HCT116 (cell line): ENCODE data around the gene TNIK. TPM values are rescaled to one million over a fixed set of nuclear protein-coding genes. Genes with fewer than 3 reads are reported as not detected.

Source experiments
- ATAC-seq: fragments of 200-7000 bp; cut with Tn5 transposase; 2 replicates; pipeline ENCODE4 v1.9.1; 2020; ENCODE audit warnings: mild to moderate bottlenecking, moderate library complexity
- BruUV-seq: library from RNA; stranded (reverse); fragments of 400-500 nt; replicated peaks from 2 replicates; lab custom pipeline; 2021; lab: Mats Ljungman, UMichigan
- CTCF ChIA-PET: fragments of 300-600 bp; sonication (Branson Sonifier 250); formaldehyde crosslinking; loops from one replicate; lab custom pipeline; 2021; ENCODE audit warnings: antibody characterized with exemption; lab: Charles Lee
- POLR2A ChIA-PET: fragments of 300-600, 350-600 bp; sonication (Branson Sonifier 250); formaldehyde crosslinking; loops from one replicate; lab custom pipeline; 2021; ENCODE audit warnings: antibody characterized with exemption; lab: Charles Lee
- RAD21 ChIA-PET, 2 experiments: fragments of 300-600 bp; sonication (Branson Sonifier 250); formaldehyde crosslinking; loops; one replicate each; lab custom pipeline; 2023; ENCODE audit warnings: low total read pairs in 2 of 2; ENCODE audit not compliant: uncharacterized antibody in 2 of 2, unreplicated experiment in 2 of 2, low non-redundant PET in 1 of 2; lab: Charles Lee
- DNase-seq: peaks from one replicate; pipeline ENCODE4 v3.0.0-alpha.2; 2010; ENCODE audit warnings: low read depth, low spot score
- H2AFZ ChIP-seq: fragments of 200-600 bp; shearing (Covaris generic), sonication (generic); 2 replicates; pipeline ENCODE4 v1.6.1; 2017; ENCODE audit warnings: low read depth, mixed run types, mixed read lengths, antibody characterized with exemption, low read length; ENCODE audit not compliant: poor library complexity, severe bottlenecking
- H3K27ac ChIP-seq: 2 replicates; pipeline ENCODE4 v1.5.1; 2012; ENCODE audit warnings: low read depth, low read length
- H3K27me3 ChIP-seq: fragments of 200-600 bp; sonication (generic); 2 replicates; pipeline ENCODE4 v1.6.1; 2016; ENCODE audit warnings: mixed run types, low read length, mixed read lengths; ENCODE audit not compliant: insufficient read depth
- H3K36me3 ChIP-seq, 2 experiments: fragments of 200-500 bp in 1 of 2; fragments of 200-600 bp in 1 of 2; sonication (Bioruptor generic) in 1 of 2; sonication (generic) in 1 of 2; 2 replicates each; pipeline versions ENCODE4 v1.5.1 to v1.6.1; 2014 to 2016; ENCODE audit warnings: low read length in 2 of 2, inconsistent platforms in 1 of 2, mixed read lengths in 1 of 2, mixed run types in 1 of 2; ENCODE audit not compliant: insufficient read depth in 2 of 2, control insufficient read depth in 1 of 2
- H3K4me1 ChIP-seq, 2 experiments: fragments of 200-600 bp in 1 of 2; sonication (generic) in 1 of 2; 2 replicates each; pipeline versions ENCODE4 v1.5.1 to v1.6.1; 2012 to 2017; ENCODE audit warnings: low read length in 2 of 2, inconsistent platforms in 1 of 2, mild to moderate bottlenecking in 1 of 2, mixed read lengths in 1 of 2, mixed run types in 1 of 2, moderate library complexity in 1 of 2; ENCODE audit not compliant: insufficient read depth in 2 of 2, control insufficient read depth in 1 of 2
- H3K4me2 ChIP-seq: fragments of 200-600 bp; sonication (generic); 2 replicates; pipeline ENCODE4 v1.6.1; 2017; ENCODE audit warnings: mixed run types, low read length, mixed read lengths
- H3K4me3 ChIP-seq, 2 experiments: fragments of 200-600 bp in 1 of 2; sonication (generic) in 1 of 2; replicated peaks in 1 of 2; 2 replicates each; pipeline ENCODE4 v1.5.1; 2011 to 2016; ENCODE audit warnings: low read length in 2 of 2, control low read depth in 1 of 2, low read depth in 1 of 2, mild to moderate bottlenecking in 1 of 2, mixed read lengths in 1 of 2, mixed run types in 1 of 2
- H3K79me2 ChIP-seq: fragments of 200-600 bp; sonication (generic); 2 replicates; pipeline ENCODE4 v1.6.1; 2017; ENCODE audit warnings: mild to moderate bottlenecking, mixed run types, low read length, moderate library complexity, mixed read lengths; ENCODE audit not compliant: insufficient read depth
- H3K9ac ChIP-seq: fragments of 200-600 bp; sonication (generic); 2 replicates; pipeline ENCODE4 v1.6.1; 2016; ENCODE audit warnings: low read length, mixed read lengths
- H3K9me2 ChIP-seq: fragments of 200-600 bp; sonication (generic), shearing (Covaris generic); 2 replicates; pipeline ENCODE4 v1.6.1; 2017; ENCODE audit warnings: mixed run types, mild to moderate bottlenecking, moderate library complexity; ENCODE audit not compliant: insufficient read depth
- H3K9me3 ChIP-seq, 2 experiments: fragments of 200-500 bp in 1 of 2; fragments of 200-600 bp in 1 of 2; sonication (Bioruptor generic) in 1 of 2; sonication (generic) in 1 of 2; 2 replicates each; pipeline ENCODE4 v1.6.1; 2014 to 2017; ENCODE audit warnings: low read length in 2 of 2, mixed read lengths in 2 of 2, inconsistent platforms in 1 of 2, low read depth in 1 of 2, mild to moderate bottlenecking in 1 of 2, mixed run types in 1 of 2, moderate library complexity in 1 of 2; ENCODE audit not compliant: control insufficient read depth in 1 of 2, insufficient read depth in 1 of 2
- H4K20me1 ChIP-seq: fragments of 200-600 bp; sonication (generic), shearing (Covaris generic); 2 replicates; pipeline ENCODE4 v1.6.1; 2017; ENCODE audit warnings: mixed run types, mild to moderate bottlenecking, moderate library complexity; ENCODE audit not compliant: insufficient read depth
- CBX3 ChIP-seq: IDR thresholded peaks from 2 replicates; pipeline ENCODE4 v1.6.1; 2012; ENCODE audit warnings: low read depth
- ELF1 ChIP-seq: IDR thresholded peaks from 2 replicates; pipeline ENCODE4 v1.6.1; 2012; ENCODE audit warnings: low read depth, borderline replicate concordance
- EZH2phosphoT487 ChIP-seq: fragments of 200-600 bp; IDR thresholded peaks from 2 replicates; pipeline ENCODE4 v1.6.1; 2018; ENCODE audit warnings: antibody characterized with exemption, borderline replicate concordance
- FOSL1 ChIP-seq: IDR thresholded peaks from 2 replicates; pipeline ENCODE4 v1.6.1; 2012; ENCODE audit warnings: low read depth
- JUND ChIP-seq: IDR thresholded peaks from 2 replicates; pipeline ENCODE4 v1.6.1; 2012
- POLR2A ChIP-seq: IDR thresholded peaks from 2 replicates; pipeline ENCODE4 v1.7.0; 2011; ENCODE audit warnings: borderline replicate concordance; ENCODE audit not compliant: insufficient read depth, insufficient read length; ENCODE audit errors: extremely low read depth
- RAD21 ChIP-seq: IDR thresholded peaks from 2 replicates; pipeline ENCODE4 v1.6.1; 2012; ENCODE audit warnings: low read depth, mild to moderate bottlenecking
- SIN3A ChIP-seq: IDR thresholded peaks from 2 replicates; pipeline ENCODE4 v1.6.1; 2012; ENCODE audit warnings: low read depth
- SRF ChIP-seq: IDR thresholded peaks from 2 replicates; pipeline ENCODE4 v1.6.1; 2012; ENCODE audit warnings: low read depth
- ZNF274 ChIP-seq: fragments of 200-500 bp; sonication (Bioruptor generic); IDR thresholded peaks from 2 replicates; pipeline ENCODE4 v1.6.1; 2014; ENCODE audit warnings: mild to moderate bottlenecking, low read depth, low read length, inconsistent platforms
- intact Hi-C: fragments of 100-400 bp; cut with micrococcal nuclease; formaldehyde crosslinking; loops from 2 replicates; pipeline ENCODE4 v1.10.0; 2022
- total RNA-seq: library from RNA; stranded (reverse); gene quantifications from one replicate; pipeline ENCODE4 v1.2.1, GENCODE V29; 2021; ENCODE audit not compliant: unreplicated experiment
- TF ChIP-seq, protein P1 (sequence below): IDR thresholded peaks from 2 replicates; pipeline ENCODE4 v1.6.1; 2011; ENCODE audit warnings: mild to moderate bottlenecking, low read length, moderate library complexity; ENCODE audit not compliant: insufficient replicate concordance; ENCODE audit errors: extremely low read depth
- TF ChIP-seq, protein P2 (sequence below): IDR thresholded peaks from 2 replicates; pipeline ENCODE4 v1.6.1; 2012

TNIK gene
- total RNA-seq, 1 experiment from 2014 or later, result 24.1 TPM

DNA sequence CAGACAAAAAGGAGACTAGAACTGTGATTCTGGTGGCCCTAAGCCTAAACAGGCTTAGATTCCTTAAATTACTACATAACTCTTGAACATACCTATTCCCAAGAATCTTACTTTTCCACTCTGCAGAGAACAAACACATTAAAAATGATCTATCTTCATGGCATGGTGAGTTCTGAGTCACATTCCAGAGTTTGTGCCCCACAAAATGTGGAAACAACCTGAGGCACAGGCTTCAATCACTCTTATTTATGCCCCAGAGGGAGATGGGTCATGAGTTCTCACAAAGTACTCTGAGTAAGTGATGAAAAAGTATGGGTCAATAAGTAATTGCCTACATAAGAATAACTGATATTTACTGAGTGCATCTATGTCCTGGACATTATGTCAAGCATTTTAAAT is 296.1 kb downstream of the TNIK start:
- intact Hi-C loops, result loop anchor here (10.0 kb wide), 1 partner anchor 109 kb away; no protein-coding TSS in a partner anchor
- Histone ChIP-seq H3K27me3 (no peaks in the 10 kb centered on the region), H3K27ac (no peak overlapping the region), H3K4me2 (no peak overlapping the region), H3K9ac (no peak overlapping the region), H3K79me2 (no peaks in the 10 kb centered on the region), H3K36me3 (no peaks in the 10 kb centered on the region), H3K9me3 (peaks cover 0 to 5% of the 10 kb centered on the region in 2 experiments; a peak in 1 of 4 replicates), H3K4me1 (peaks cover 0 to 10% of the 10 kb centered on the region in 2 experiments; a peak in 1 of 4 replicates), H3K9me2 (no peaks in the 10 kb centered on the region), H2AFZ (no peak overlapping the region), H3K4me3 (no peak overlapping the region), H4K20me1 (no peaks in the 10 kb centered on the region)
- ChIA-PET POLR2A (no interaction called here), CTCF (no interaction called here), RAD21 (no interaction called here)
- TF ChIP-seq ZNF274 (no peak), EZH2phosphoT487 (no peak), SIN3A (no peak), RAD21 (no peak), ELF1 (no peak), JUND (no peak), CBX3 (no peak), SRF (no peak), FOSL1 (no peak), POLR2A (no peak)
- TF ChIP-seq, protein P1, sequence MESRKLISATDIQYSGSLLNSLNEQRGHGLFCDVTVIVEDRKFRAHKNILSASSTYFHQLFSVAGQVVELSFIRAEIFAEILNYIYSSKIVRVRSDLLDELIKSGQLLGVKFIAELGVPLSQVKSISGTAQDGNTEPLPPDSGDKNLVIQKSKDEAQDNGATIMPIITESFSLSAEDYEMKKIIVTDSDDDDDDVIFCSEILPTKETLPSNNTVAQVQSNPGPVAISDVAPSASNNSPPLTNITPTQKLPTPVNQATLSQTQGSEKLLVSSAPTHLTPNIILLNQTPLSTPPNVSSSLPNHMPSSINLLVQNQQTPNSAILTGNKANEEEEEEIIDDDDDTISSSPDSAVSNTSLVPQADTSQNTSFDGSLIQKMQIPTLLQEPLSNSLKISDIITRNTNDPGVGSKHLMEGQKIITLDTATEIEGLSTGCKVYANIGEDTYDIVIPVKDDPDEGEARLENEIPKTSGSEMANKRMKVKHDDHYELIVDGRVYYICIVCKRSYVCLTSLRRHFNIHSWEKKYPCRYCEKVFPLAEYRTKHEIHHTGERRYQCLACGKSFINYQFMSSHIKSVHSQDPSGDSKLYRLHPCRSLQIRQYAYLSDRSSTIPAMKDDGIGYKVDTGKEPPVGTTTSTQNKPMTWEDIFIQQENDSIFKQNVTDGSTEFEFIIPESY, result no peak
- TF ChIP-seq, protein P2, sequence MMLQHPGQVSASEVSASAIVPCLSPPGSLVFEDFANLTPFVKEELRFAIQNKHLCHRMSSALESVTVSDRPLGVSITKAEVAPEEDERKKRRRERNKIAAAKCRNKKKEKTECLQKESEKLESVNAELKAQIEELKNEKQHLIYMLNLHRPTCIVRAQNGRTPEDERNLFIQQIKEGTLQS, result no peak
- DNase-seq, result no peak
- no peak for ATAC-seq
- BruUV-seq, result no TSS peak
